PC-9 (cell line): Measurements from ENCODE around the gene SMIM24. TPM values are rescaled to one million over a fixed set of nuclear protein-coding genes. Genes with fewer than 3 reads are reported as not detected.

Experiments used
- BruUV-seq: library from RNA; stranded (reverse); fragments of 400-500 nt; replicated peaks from 2 replicates; lab custom pipeline; 2021; lab: Mats Ljungman, UMichigan
- CTCF ChIA-PET: fragments of 300-600 bp; sonication (Branson Sonifier 250); formaldehyde crosslinking; loops from one replicate; lab custom pipeline; 2022; ENCODE audit warnings: antibody characterized with exemption; lab: Charles Lee
- POLR2A ChIA-PET: fragments of 300-600 bp; sonication (Branson Sonifier 250); formaldehyde crosslinking; loops from one replicate; lab custom pipeline; 2022; ENCODE audit warnings: antibody characterized with exemption; ENCODE audit not compliant: unreplicated experiment; lab: Charles Lee
- DNase-seq, 2 experiments: peaks; one replicate each; pipeline versions ENCODE4 v3.0.0 to v3.0.0-alpha.2; 2015 to 2022; ENCODE audit warnings: mixed read lengths in 1 of 2
- H2AFZ ChIP-seq: fragments of 200-600 bp; sonication (generic); 2 replicates; pipeline ENCODE4 v1.8.1; 2017; ENCODE audit warnings: antibody characterized with exemption
- H3F3A ChIP-seq: fragments of 200-600 bp; sonication (generic); 2 replicates; pipeline ENCODE4 v1.8.1; 2017; ENCODE audit warnings: antibody characterized with exemption, mild to moderate bottlenecking, low read depth; ENCODE audit not compliant: insufficient read depth
- H3K27ac ChIP-seq: fragments of 200-600 bp; sonication (generic); 2 replicates; pipeline ENCODE4 v1.6.1; 2016; ENCODE audit warnings: mixed run types
- H3K27me3 ChIP-seq: fragments of 200-600 bp; sonication (generic); 2 replicates; pipeline ENCODE4 v1.6.1; 2016; ENCODE audit warnings: low read depth, mixed run types; ENCODE audit not compliant: insufficient read depth
- H3K36me3 ChIP-seq: fragments of 200-600 bp; sonication (generic); 2 replicates; pipeline ENCODE4 v1.6.1; 2016; ENCODE audit warnings: low read depth, mixed run types
- H3K4me1 ChIP-seq: fragments of 200-600 bp; sonication (generic); replicated peaks from 2 replicates; pipeline ENCODE4 v1.6.1; 2016; ENCODE audit warnings: mixed run types; ENCODE audit not compliant: insufficient read depth
- H3K4me2 ChIP-seq: fragments of 200-600 bp; sonication (generic); 2 replicates; pipeline ENCODE4 v1.6.1; 2017; ENCODE audit warnings: mixed run types
- H3K4me3 ChIP-seq: fragments of 200-600 bp; sonication (generic); 2 replicates; pipeline ENCODE4 v1.6.1; 2016; ENCODE audit warnings: mixed run types
- H3K79me2 ChIP-seq: fragments of 200-600 bp; sonication (generic); 2 replicates; pipeline ENCODE4 v1.6.1; 2017; ENCODE audit warnings: low read depth, mixed run types
- H3K9me2 ChIP-seq: fragments of 200-600 bp; sonication (generic); 2 replicates; pipeline ENCODE4 v1.8.1; 2017; ENCODE audit warnings: mild to moderate bottlenecking; ENCODE audit not compliant: insufficient read depth
- H3K9me3 ChIP-seq: fragments of 200-600 bp; sonication (generic); 2 replicates; pipeline ENCODE4 v1.8.1; 2016; ENCODE audit warnings: low read depth; ENCODE audit not compliant: insufficient read depth
- H4K20me1 ChIP-seq: fragments of 200-600 bp; sonication (generic); 2 replicates; pipeline ENCODE4 v1.8.1; 2017; ENCODE audit not compliant: insufficient read depth
- EZH2 ChIP-seq: fragments of 200-600 bp; sonication (generic); IDR thresholded peaks from 2 replicates; pipeline ENCODE4 v1.8.0; 2017; ENCODE audit warnings: antibody characterized with exemption, low read depth
- intact Hi-C: fragments of 100-400 bp; cut with micrococcal nuclease; formaldehyde crosslinking; loops from one replicate; pipeline ENCODE4 v1.10.0; 2022; ENCODE audit not compliant: unreplicated experiment
- total RNA-seq: library from RNA; stranded (reverse); gene quantifications from 2 replicates; pipeline ENCODE4 v1.2.3, GENCODE V29; 2021
- TF ChIP-seq, protein P1 (sequence below): fragments of 200-600 bp; sonication (generic); conservative IDR thresholded peaks from 2 replicates; pipeline ENCODE4 v1.6.1; 2017; ENCODE audit warnings: mixed run types, antibody characterized with exemption, mild to moderate bottlenecking, moderate library complexity

The SMIM24 gene
- total RNA-seq, 1 experiment from 2014 or later, result not detected

DNA sequence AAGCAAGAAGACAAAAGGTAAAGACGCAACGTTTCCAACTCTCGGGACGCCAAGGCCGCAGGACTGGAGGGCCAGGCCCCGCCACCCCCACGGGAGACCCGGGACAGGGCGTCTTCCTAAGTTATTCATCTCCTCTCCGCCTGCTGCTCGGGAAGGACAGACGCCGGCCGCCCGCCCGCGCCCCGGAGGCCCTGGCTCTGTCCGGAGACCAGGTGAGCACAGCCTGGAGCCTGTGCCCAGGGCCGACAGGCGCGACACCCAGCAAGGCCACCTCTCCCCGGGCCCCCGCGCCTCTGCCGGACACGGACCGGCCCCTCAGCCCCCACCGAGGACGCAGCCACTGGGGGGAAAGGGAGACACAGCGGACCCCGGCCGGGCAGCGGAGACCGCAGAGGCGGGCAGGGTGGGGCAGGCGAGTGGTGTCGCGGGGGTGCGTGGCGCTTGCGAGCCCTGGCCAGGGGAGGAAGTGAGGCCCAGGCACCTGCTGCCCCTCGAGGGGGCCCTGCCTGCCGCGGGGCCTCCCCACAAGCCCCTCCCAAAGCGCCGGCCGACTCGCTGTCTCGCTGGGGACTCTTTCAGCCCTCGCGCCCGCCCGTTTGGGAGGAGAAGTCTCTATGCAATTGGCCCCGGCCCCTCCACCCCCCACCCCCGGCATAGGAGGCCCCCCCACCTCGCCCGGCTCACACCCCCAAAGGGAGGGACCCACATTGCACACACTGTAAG lies 17.2 kb downstream of the SMIM24 start:
- Histone ChIP-seq H3K27me3 (no peaks in the 10 kb centered on the region), H3K36me3 (no peaks in the 10 kb centered on the region), H3K9me3 (no peaks in the 10 kb centered on the region), H3K27ac (no peak overlapping the region), H3K4me3 (no peak overlapping the region), H3K79me2 (no peaks in the 10 kb centered on the region), H2AFZ (no peak overlapping the region), H3K4me1 (no peaks in the 10 kb centered on the region), H3K4me2 (no peak overlapping the region), H3K9me2 (no peaks in the 10 kb centered on the region), H4K20me1 (no peaks in the 10 kb centered on the region), H3F3A (0 out of 2 replicates have a peak, but pooled peaks cover 3% of the 10 kb centered on the region)
- ChIA-PET POLR2A (no interaction called here), CTCF (no interaction called here)
- BruUV-seq, result TSS peak; percentile 24
- intact Hi-C loops, result no loop called here
- TF ChIP-seq, protein P1, sequence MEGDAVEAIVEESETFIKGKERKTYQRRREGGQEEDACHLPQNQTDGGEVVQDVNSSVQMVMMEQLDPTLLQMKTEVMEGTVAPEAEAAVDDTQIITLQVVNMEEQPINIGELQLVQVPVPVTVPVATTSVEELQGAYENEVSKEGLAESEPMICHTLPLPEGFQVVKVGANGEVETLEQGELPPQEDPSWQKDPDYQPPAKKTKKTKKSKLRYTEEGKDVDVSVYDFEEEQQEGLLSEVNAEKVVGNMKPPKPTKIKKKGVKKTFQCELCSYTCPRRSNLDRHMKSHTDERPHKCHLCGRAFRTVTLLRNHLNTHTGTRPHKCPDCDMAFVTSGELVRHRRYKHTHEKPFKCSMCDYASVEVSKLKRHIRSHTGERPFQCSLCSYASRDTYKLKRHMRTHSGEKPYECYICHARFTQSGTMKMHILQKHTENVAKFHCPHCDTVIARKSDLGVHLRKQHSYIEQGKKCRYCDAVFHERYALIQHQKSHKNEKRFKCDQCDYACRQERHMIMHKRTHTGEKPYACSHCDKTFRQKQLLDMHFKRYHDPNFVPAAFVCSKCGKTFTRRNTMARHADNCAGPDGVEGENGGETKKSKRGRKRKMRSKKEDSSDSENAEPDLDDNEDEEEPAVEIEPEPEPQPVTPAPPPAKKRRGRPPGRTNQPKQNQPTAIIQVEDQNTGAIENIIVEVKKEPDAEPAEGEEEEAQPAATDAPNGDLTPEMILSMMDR, result no peak
- TF ChIP-seq EZH2, result no peak
- no peak for DNase-seq

DNA sequence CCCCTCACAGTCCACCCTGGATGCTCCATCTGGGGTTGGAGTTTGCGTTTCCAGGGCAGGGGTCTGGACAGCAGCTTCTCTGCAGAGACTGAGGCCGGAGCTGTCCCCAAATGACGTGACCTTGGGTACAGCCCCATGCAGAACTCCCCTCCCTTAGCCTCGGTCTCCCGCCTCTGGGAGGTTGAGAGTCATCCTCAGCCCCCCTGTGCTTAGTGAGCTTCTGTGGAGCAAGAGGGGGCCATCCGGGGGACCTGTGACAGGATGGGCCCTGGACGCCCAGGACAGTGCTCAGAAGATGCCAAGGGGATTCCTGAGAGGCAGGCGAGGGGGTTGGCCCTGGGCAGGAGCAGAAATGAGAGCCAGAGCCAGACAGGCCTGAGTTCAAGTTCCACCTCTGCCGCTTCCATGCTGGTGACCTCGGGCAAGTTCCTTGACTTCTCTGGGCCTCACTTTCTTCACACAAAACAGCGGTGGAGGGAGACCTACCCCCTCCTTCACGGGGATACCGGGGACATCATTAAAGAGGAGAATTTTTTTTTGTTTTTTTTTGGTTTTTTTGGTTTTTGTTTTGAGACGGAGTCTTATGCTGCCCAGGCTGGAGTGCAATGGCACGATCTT lies 20.3 kb downstream of the SMIM24 start:
- Histone ChIP-seq H3K36me3 (no peaks in the 10 kb centered on the region), H3K4me2 (no peak overlapping the region), H2AFZ (no peak overlapping the region), H3F3A (no peaks in the 10 kb centered on the region), H3K4me3 (no peak overlapping the region), H4K20me1 (no peaks in the 10 kb centered on the region), H3K4me1 (no peaks in the 10 kb centered on the region), H3K27ac (no peak overlapping the region), H3K27me3 (no peaks in the 10 kb centered on the region), H3K9me3 (no peaks in the 10 kb centered on the region), H3K9me2 (no peaks in the 10 kb centered on the region), H3K79me2 (no peaks in the 10 kb centered on the region)
- intact Hi-C loops, result no loop called here
- TF ChIP-seq EZH2, result no peak
- TF ChIP-seq, protein P1, result no peak
- ChIA-PET POLR2A (no interaction called here), CTCF (interaction anchor here (1.3 kb wide), 1 partner anchor 10 kb away, joined by 3 read pairs; no protein-coding TSS in a partner anchor)
- no peak for DNase-seq
- no TSS peak for BruUV-seq

DNA sequence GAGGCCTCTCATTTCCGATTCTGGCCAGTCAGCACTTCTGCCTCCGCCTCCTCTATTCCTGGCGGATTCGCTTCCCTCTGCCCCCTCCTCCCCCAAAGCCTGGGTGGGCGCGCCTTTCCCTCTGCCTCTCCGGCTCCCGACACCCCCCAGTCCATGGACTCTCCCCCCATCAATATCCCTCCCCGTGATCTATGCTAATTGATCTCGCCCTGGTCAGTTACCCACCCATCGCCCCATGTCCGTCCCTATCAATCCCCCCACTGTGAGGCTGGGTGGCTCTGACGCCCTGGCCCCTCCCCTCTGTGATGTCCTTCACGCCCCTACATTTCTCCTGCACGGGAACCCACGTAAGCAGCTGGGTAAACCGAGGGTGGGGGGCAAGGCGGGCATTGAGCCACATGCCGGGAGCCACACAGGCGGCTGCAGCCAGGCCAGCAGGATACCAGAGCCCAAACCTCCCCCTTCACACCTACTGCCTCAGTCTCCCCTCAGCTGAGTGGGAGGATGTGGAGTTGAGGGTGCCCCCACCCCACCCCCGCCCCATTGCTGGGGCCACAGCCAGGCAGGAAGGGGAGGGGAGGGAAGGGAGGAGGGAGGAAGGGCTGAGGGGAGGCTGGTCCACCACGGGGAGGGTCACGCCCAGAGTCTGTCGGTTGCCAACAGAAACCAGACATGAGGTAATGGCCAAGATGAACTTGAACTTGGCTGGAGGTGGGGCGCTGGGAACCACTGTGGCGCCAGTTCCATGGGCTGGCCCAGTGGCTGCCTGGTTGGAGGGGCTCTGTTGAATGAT lies 21.0 kb downstream of the SMIM24 start:
- no peak overlapping the region for H3K27ac ChIP-seq
- DNase-seq, result no peak
- no peaks in the 10 kb centered on the region for H3K9me2 ChIP-seq
- H3K27me3 ChIP-seq, result no peaks in the 10 kb centered on the region
- no peaks in the 10 kb centered on the region for H3K9me3 ChIP-seq
- no peaks in the 10 kb centered on the region for H3K36me3 ChIP-seq
- ChIA-PET CTCF (no interaction called here), POLR2A (no interaction called here)
- no TSS peak for BruUV-seq
- H3F3A ChIP-seq, result no peaks in the 10 kb centered on the region
- no peak overlapping the region for H2AFZ ChIP-seq
- H3K4me1 ChIP-seq, result no peaks in the 10 kb centered on the region
- intact Hi-C loops, result no loop called here
- no peak overlapping the region for H3K4me2 ChIP-seq
- no peaks in the 10 kb centered on the region for H4K20me1 ChIP-seq
- TF ChIP-seq EZH2, result no peak
- TF ChIP-seq, protein P1, result no peak
- no peaks in the 10 kb centered on the region for H3K79me2 ChIP-seq
- no peak overlapping the region for H3K4me3 ChIP-seq
